IMR-90 (cell line): ENCODE data around the gene FMOD. TPM values are rescaled to one million over a fixed set of nuclear protein-coding genes. Genes with fewer than 3 reads are reported as not detected.
A peak's percentile ranks its signal among the peaks of the same experiment; 100 is the strongest.

Source experiments
- ATAC-seq: fragments of 200-7000 bp; cut with Tn5 transposase; 2 replicates; pipeline ENCODE4 v1.9.1; 2020; ENCODE audit warnings: low read depth, mild to moderate bottlenecking, moderate library complexity
- BruUV-seq: library from RNA; stranded (reverse); fragments of 400-500 nt; replicated peaks from 2 replicates; lab custom pipeline; 2021; lab: Mats Ljungman, UMichigan
- CTCF ChIA-PET: fragments of 300-600 bp; formaldehyde crosslinking; extraction: SDS; loops from one replicate; lab custom pipeline; 2021; ENCODE audit warnings: antibody characterized with exemption; lab: Yijun Ruan, JAX
- POLR2A ChIA-PET: fragments of 300-600 bp; sonication (Branson Sonifier 250); formaldehyde crosslinking; loops from one replicate; lab custom pipeline; 2022; ENCODE audit warnings: antibody characterized with exemption; ENCODE audit not compliant: unreplicated experiment; lab: Charles Lee
- DNase-seq: peaks from one replicate; pipeline ENCODE4 v3.0.0; 2013
- H2AFZ ChIP-seq: replicated peaks from 2 replicates; pipeline ENCODE3; 2013; ENCODE audit warnings: low read length, mild to moderate bottlenecking; ENCODE audit not compliant: poor library complexity
- H2AK5ac ChIP-seq: 2 replicates; pipeline ENCODE4 v1.6.1; 2013; ENCODE audit warnings: low read depth, low read length, inconsistent platforms
- H2AK9ac ChIP-seq: replicated peaks from 2 replicates; pipeline ENCODE3; 2013; ENCODE audit warnings: mild to moderate bottlenecking, low read depth, low read length, moderate library complexity; ENCODE audit not compliant: poor library complexity
- H2BK120ac ChIP-seq: 2 replicates; pipeline ENCODE4 v1.6.1; 2013; ENCODE audit warnings: low read depth, low read length, inconsistent platforms
- H2BK15ac ChIP-seq: 3 replicates; pipeline ENCODE4 v1.6.1; 2013; ENCODE audit warnings: low read depth, low read length, inconsistent platforms
- H2BK20ac ChIP-seq: 2 replicates; pipeline ENCODE4 v1.6.1; 2013; ENCODE audit warnings: low read depth, mild to moderate bottlenecking, inconsistent platforms, low read length, moderate library complexity
- H2BK5ac ChIP-seq: 2 replicates; pipeline ENCODE4 v1.6.1; 2013; ENCODE audit warnings: mild to moderate bottlenecking, low read depth, low read length, inconsistent platforms; ENCODE audit not compliant: poor library complexity, severe bottlenecking
- H3K14ac ChIP-seq: replicated peaks from 2 replicates; pipeline ENCODE4 v1.6.1; 2013; ENCODE audit warnings: low read depth, low read length, inconsistent platforms
- H3K18ac ChIP-seq: 2 replicates; pipeline ENCODE4 v1.6.1; 2013; ENCODE audit warnings: low read depth, low read length, control low read depth
- H3K23ac ChIP-seq: 2 replicates; pipeline ENCODE4 v1.6.1; 2013; ENCODE audit warnings: low read depth, low read length, inconsistent platforms
- H3K27ac ChIP-seq: 2 replicates; pipeline ENCODE4 v1.5.1; 2013; ENCODE audit warnings: mild to moderate bottlenecking, control low read depth, low read length; ENCODE audit not compliant: insufficient read depth
- H3K27me3 ChIP-seq: 2 replicates; pipeline ENCODE4 v1.6.1; 2013; ENCODE audit warnings: low read length; ENCODE audit not compliant: control insufficient read depth, insufficient read depth
- H3K36me3 ChIP-seq: 2 replicates; pipeline ENCODE4 v1.6.1; 2013; ENCODE audit warnings: low read length, mixed read lengths; ENCODE audit not compliant: control insufficient read depth, insufficient read depth
- H3K4ac ChIP-seq: 2 replicates; pipeline ENCODE4 v1.6.1; 2013; ENCODE audit warnings: low read depth, low read length, inconsistent platforms
- H3K4me1 ChIP-seq: 2 replicates; pipeline ENCODE4 v1.6.1; 2013; ENCODE audit warnings: low read length, mixed read lengths; ENCODE audit not compliant: control insufficient read depth, insufficient read depth
- H3K4me2 ChIP-seq: 2 replicates; pipeline ENCODE4 v1.6.1; 2013; ENCODE audit warnings: low read depth, mild to moderate bottlenecking, control low read depth, low read length, moderate library complexity
- H3K4me3 ChIP-seq: 2 replicates; pipeline ENCODE4 v1.5.1; 2013; ENCODE audit warnings: low read depth, mild to moderate bottlenecking, control low read depth, low read length, moderate library complexity; ENCODE audit not compliant: insufficient read depth
- H3K56ac ChIP-seq: 2 replicates; pipeline ENCODE4 v1.6.1; 2013; ENCODE audit warnings: low read length, inconsistent platforms; ENCODE audit not compliant: insufficient read depth; ENCODE audit errors: extremely low read depth
- H3K79me1 ChIP-seq, 2 experiments: 2 replicates each; pipeline ENCODE4 v1.6.1; 2013; ENCODE audit warnings: low read length in 2 of 2, inconsistent platforms in 1 of 2, low read depth in 1 of 2
- H3K9ac ChIP-seq: 2 replicates; pipeline ENCODE4 v1.6.1; 2013; ENCODE audit warnings: low read depth, low read length, control low read depth
- H3K9me1 ChIP-seq: 2 replicates; pipeline ENCODE4 v1.6.1; 2013; ENCODE audit warnings: low read length, inconsistent platforms; ENCODE audit not compliant: insufficient read depth
- H3K9me3 ChIP-seq: 2 replicates; pipeline ENCODE4 v1.6.1; 2013; ENCODE audit warnings: low read length; ENCODE audit not compliant: control insufficient read depth, insufficient read depth
- H4K20me1 ChIP-seq: 2 replicates; pipeline ENCODE4 v1.6.1; 2013; ENCODE audit warnings: low read length, inconsistent platforms; ENCODE audit not compliant: insufficient read depth
- H4K5ac ChIP-seq: 2 replicates; pipeline ENCODE4 v1.6.1; 2013; ENCODE audit warnings: mild to moderate bottlenecking, low read depth, low read length, control low read depth
- H4K8ac ChIP-seq, 2 experiments: 2 replicates each; pipeline ENCODE4 v1.6.1; 2013; ENCODE audit warnings: low read depth in 2 of 2, low read length in 2 of 2, control low read depth in 1 of 2, inconsistent platforms in 1 of 2
- H4K91ac ChIP-seq: 2 replicates; pipeline ENCODE4 v1.6.1; 2013; ENCODE audit warnings: low read depth, low read length, inconsistent platforms; ENCODE audit not compliant: insufficient read depth
- BHLHE40 ChIP-seq: fragments of 150-350 bp; IDR thresholded peaks from 2 replicates; pipeline ENCODE4 v1.6.1; 2016; ENCODE audit warnings: mild to moderate bottlenecking, low read depth, low read length
- CEBPB ChIP-seq: IDR thresholded peaks from 2 replicates; pipeline ENCODE4 v1.6.1; 2012; ENCODE audit warnings: low read depth, low read length, improper control_type of control experiment
- CHD1 ChIP-seq: IDR thresholded peaks from 2 replicates; pipeline ENCODE4 v1.6.1; 2012; ENCODE audit warnings: low read depth, low read length, improper control_type of control experiment
- CTCF ChIP-seq: conservative IDR thresholded peaks from 2 replicates; pipeline ENCODE4 v1.5.1; 2012; ENCODE audit warnings: mild to moderate bottlenecking, low read depth, low read length, improper control_type of control experiment
- ELK1 ChIP-seq: fragments of 150-350 bp; IDR thresholded peaks from 2 replicates; pipeline ENCODE4 v1.6.1; 2016; ENCODE audit warnings: low read depth, mild to moderate bottlenecking, low read length, moderate library complexity, borderline replicate concordance
- FOS ChIP-seq: fragments of 150-350 bp; IDR thresholded peaks from 2 replicates; pipeline ENCODE4 v1.6.1; 2016; ENCODE audit warnings: low read depth, low read length
- MAFK ChIP-seq: IDR thresholded peaks from 2 replicates; pipeline ENCODE4 v1.6.1; 2012; ENCODE audit warnings: low read depth, low read length, improper control_type of control experiment
- MXI1 ChIP-seq: IDR thresholded peaks from 2 replicates; pipeline ENCODE4 v1.6.1; 2012; ENCODE audit warnings: low read depth, mild to moderate bottlenecking, low read length, moderate library complexity, borderline replicate concordance
- NFE2L2 ChIP-seq: fragments of 150-350 bp; IDR thresholded peaks from 2 replicates; pipeline ENCODE4 v1.6.1; 2016; ENCODE audit warnings: low read depth, mild to moderate bottlenecking, low read length
- POLR2A ChIP-seq: IDR thresholded peaks from 2 replicates; pipeline ENCODE4 v1.6.1; 2012; ENCODE audit warnings: mild to moderate bottlenecking, low read depth, low read length
- RAD21 ChIP-seq: IDR thresholded peaks from 2 replicates; pipeline ENCODE4 v1.6.1; 2012; ENCODE audit warnings: low read length, improper control_type of control experiment
- RCOR1 ChIP-seq: IDR thresholded peaks from 2 replicates; pipeline ENCODE4 v1.6.1; 2012; ENCODE audit warnings: mild to moderate bottlenecking, low read length, improper control_type of control experiment; ENCODE audit not compliant: insufficient replicate concordance
- RFX5 ChIP-seq: IDR thresholded peaks from 2 replicates; pipeline ENCODE4 v1.8.0; 2012; ENCODE audit warnings: low read depth, mild to moderate bottlenecking, low read length, moderate library complexity
- SMC3 ChIP-seq: fragments of 150-350 bp; IDR thresholded peaks from 2 replicates; pipeline ENCODE4 v1.6.1; 2016; ENCODE audit warnings: low read depth, mild to moderate bottlenecking, antibody characterized with exemption, low read length, moderate library complexity
- USF2 ChIP-seq: fragments of 150-350 bp; IDR thresholded peaks from 2 replicates; pipeline ENCODE4 v1.6.1; 2017; ENCODE audit warnings: mild to moderate bottlenecking, antibody characterized with exemption, low read length, low read depth
- dilution Hi-C: fragments of 300-500 bp; cut with HindIII; formaldehyde crosslinking; loops from one replicate; pipeline ENCODE4 v1.14.3; 2018; ENCODE audit warnings: low sequenced_read_pairs; ENCODE audit not compliant: unreplicated experiment
- in situ Hi-C: fragments of 300-500 bp; cut with MboI; formaldehyde crosslinking; loops from 3 replicates; pipeline ENCODE4 v1.14.3; 2019; ENCODE audit warnings: low sequenced_read_pairs, inconsistent platforms, mixed read lengths
- intact Hi-C: fragments of 100-400 bp; cut with micrococcal nuclease; formaldehyde crosslinking; loops from 2 replicates; pipeline ENCODE4 v1.10.0; 2022
- polyA plus RNA-seq, 3 experiments: library from polyadenylated mRNA; depleted of rRNA; stranded (reverse); fragments of >200 nt; gene quantifications; 2 replicates each; pipeline ENCODE4 v1.2.3, GENCODE V29; 2012; ENCODE audit warnings: low replicate concordance in 1 of 3
- total RNA-seq: library from RNA; depleted of rRNA; stranded (reverse); fragments of >200 nt; gene quantifications from 2 replicates; pipeline ENCODE4 v1.2.3, GENCODE V29; 2012

FMOD gene
- total and polyA plus RNA-seq, 2 of the 4 experiments (the other 2 are of a cell fraction) = 0.18 to 2.7 TPM

- H3K4me1 ChIP-seq = peaks cover 17% of the 10 kb centered on the region
- intact Hi-C loops = no loop called here
- no peak for ATAC-seq
Observed at GRCh38 chr1:203359010-203359571, 8.2 kb upstream of the FMOD start.

More at GRCh38 chr1:203359010-203359571, 8.2 kb upstream of the FMOD start:
- BruUV-seq = no TSS peak
- H3K9ac ChIP-seq = no peak overlapping the region
- no peak overlapping the region for H3K56ac ChIP-seq
- no peak overlapping the region for H2BK5ac ChIP-seq
- TF ChIP-seq RFX5 (no peak), FOS (no peak), ELK1 (no peak), POLR2A (no peak), CTCF (no peak), RAD21 (no peak), CHD1 (no peak), USF2 (no peak), RCOR1 (no peak), MAFK (no peak), SMC3 (no peak), NFE2L2 (no peak), MXI1 (no peak), BHLHE40 (no peak), CEBPB (no peak)
- H2AK9ac ChIP-seq = no peak overlapping the region
- H3K9me3 ChIP-seq = no peaks in the 10 kb centered on the region
- no peak overlapping the region; the same call in 1 of the 2 replicates for H3K18ac ChIP-seq
- in situ Hi-C loops = no loop called here
- peak overlapping the region; percentile 58; the same call in 1 of the 2 replicates for H2BK120ac ChIP-seq
- H3K79me1 ChIP-seq = no peaks in the 10 kb centered on the region
- no peak overlapping the region; the same call in 1 of the 2 replicates for H4K5ac ChIP-seq
- no peak overlapping the region for H3K27ac ChIP-seq
- no peak overlapping the region for H3K23ac ChIP-seq
- H4K8ac ChIP-seq = no peak overlapping the region
- H2AK5ac ChIP-seq = 0 out of 2 replicates have a peak overlapping the region, but pooled peaks have one; percentile 29
- ChIA-PET CTCF (interaction anchor here (1.2 kb wide), 1 partner anchor 20 kb away, joined by 4 read pairs; no protein-coding TSS in a partner anchor), POLR2A (no interaction called here)
- H3K14ac ChIP-seq = no peak overlapping the region
- no peak overlapping the region for H2BK15ac ChIP-seq
- H2BK20ac ChIP-seq = no peak overlapping the region
- peaks cover 20% of the 10 kb centered on the region for H3K27me3 ChIP-seq
- no peak overlapping the region for H2AFZ ChIP-seq
- dilution Hi-C loops = no loop called here
- H4K20me1 ChIP-seq = no peaks in the 10 kb centered on the region
- DNase-seq = peak; percentile 40
- peaks cover 16% of the 10 kb centered on the region for H3K9me1 ChIP-seq
- H3K4ac ChIP-seq = no peak overlapping the region
- H4K91ac ChIP-seq = no peak overlapping the region
- H3K4me3 ChIP-seq = no peak overlapping the region
- no peaks in the 10 kb centered on the region for H3K36me3 ChIP-seq
- no peak overlapping the region; the same call in 1 of the 2 replicates for H3K4me2 ChIP-seq
